DND-41 (cell line): Measurements from ENCODE around the gene PAPPA.

Experiments
- ATAC-seq: fragments of 200-7000 bp; cut with Tn5 transposase; 3 replicates; pipeline ENCODE4 v1.9.1; 2021; ENCODE audit warnings: low read depth; ENCODE audit not compliant: insufficient read depth
- DNase-seq: peaks from one replicate; pipeline ENCODE4 v3.0.0-alpha.2; 2020
- H2AFZ ChIP-seq: 2 replicates; pipeline ENCODE4 v1.6.0; 2012; ENCODE audit warnings: low read depth, low read length
- H3K27ac ChIP-seq: 2 replicates; pipeline ENCODE4 v1.5.1; 2012; ENCODE audit warnings: low read length, inconsistent platforms
- H3K27me3 ChIP-seq: fragments of 200-600 bp; sonication (generic); 2 replicates; pipeline ENCODE4 v1.6.0; 2012; ENCODE audit warnings: low read length, mild to moderate bottlenecking, inconsistent platforms; ENCODE audit not compliant: insufficient read depth, poor library complexity
- H3K36me3 ChIP-seq: 2 replicates; pipeline ENCODE4 v1.5.1; 2012; ENCODE audit warnings: low read length, inconsistent platforms; ENCODE audit not compliant: insufficient read depth
- H3K4me1 ChIP-seq: 2 replicates; pipeline ENCODE4 v1.5.1; 2012; ENCODE audit warnings: mild to moderate bottlenecking, low read length; ENCODE audit not compliant: insufficient read depth
- H3K4me2 ChIP-seq: 2 replicates; pipeline ENCODE4 v1.6.0; 2012; ENCODE audit warnings: mild to moderate bottlenecking, moderate library complexity, low read length, inconsistent platforms; ENCODE audit not compliant: insufficient read depth
- H3K4me3 ChIP-seq, 2 experiments: fragments of 200-600 bp in 1 of 2; shearing (Covaris generic) in 1 of 2; 2 replicates each; pipeline ENCODE4 v1.5.1; 2012 to 2016; ENCODE audit warnings: inconsistent platforms in 2 of 2, low read length in 2 of 2, mild to moderate bottlenecking in 2 of 2, low read depth in 1 of 2, moderate library complexity in 1 of 2
- H3K79me2 ChIP-seq: 2 replicates; pipeline ENCODE4 v1.6.0; 2012; ENCODE audit warnings: low read length, inconsistent platforms; ENCODE audit not compliant: insufficient read depth
- H3K9ac ChIP-seq: 2 replicates; pipeline ENCODE4 v1.6.0; 2012; ENCODE audit warnings: low read depth, mild to moderate bottlenecking, inconsistent platforms, low read length, moderate library complexity
- H3K9me3 ChIP-seq: 2 replicates; pipeline ENCODE4 v1.5.1; 2012; ENCODE audit warnings: low read length, moderate library complexity, mild to moderate bottlenecking, inconsistent platforms; ENCODE audit not compliant: insufficient read depth, severe bottlenecking
- H4K20me1 ChIP-seq: 2 replicates; pipeline ENCODE4 v1.6.0; 2012; ENCODE audit warnings: low read length; ENCODE audit not compliant: insufficient read depth
- EZH2 ChIP-seq: IDR thresholded peaks from 3 replicates; pipeline ENCODE4 v1.6.1; 2012; ENCODE audit warnings: borderline replicate concordance, low read depth, mild to moderate bottlenecking, moderate library complexity, low read length, inconsistent platforms; ENCODE audit not compliant: severe bottlenecking
- TF ChIP-seq, protein P1 (sequence below): IDR thresholded peaks from 2 replicates; pipeline ENCODE4 v1.5.1; 2012; ENCODE audit warnings: borderline replicate concordance, low read length, moderate library complexity, mild to moderate bottlenecking; ENCODE audit not compliant: poor library complexity, severe bottlenecking; ENCODE audit errors: extremely low read depth

Gene PAPPA

GRCh38 chr9:116372081-116372673, 218.6 kb downstream of the PAPPA start:
- H2AFZ ChIP-seq, result no peak overlapping the region
- H3K4me2 ChIP-seq, result no peak overlapping the region
- no peaks in the 10 kb centered on the region for H3K4me1 ChIP-seq
- H3K79me2 ChIP-seq, result no peaks in the 10 kb centered on the region
- H3K9ac ChIP-seq, result no peak overlapping the region
- H3K36me3 ChIP-seq, result no peaks in the 10 kb centered on the region
- ATAC-seq, result no peak
- no peaks in the 10 kb centered on the region for H3K27me3 ChIP-seq
- H3K9me3 ChIP-seq, result no peaks in the 10 kb centered on the region
- TF ChIP-seq, protein P1, sequence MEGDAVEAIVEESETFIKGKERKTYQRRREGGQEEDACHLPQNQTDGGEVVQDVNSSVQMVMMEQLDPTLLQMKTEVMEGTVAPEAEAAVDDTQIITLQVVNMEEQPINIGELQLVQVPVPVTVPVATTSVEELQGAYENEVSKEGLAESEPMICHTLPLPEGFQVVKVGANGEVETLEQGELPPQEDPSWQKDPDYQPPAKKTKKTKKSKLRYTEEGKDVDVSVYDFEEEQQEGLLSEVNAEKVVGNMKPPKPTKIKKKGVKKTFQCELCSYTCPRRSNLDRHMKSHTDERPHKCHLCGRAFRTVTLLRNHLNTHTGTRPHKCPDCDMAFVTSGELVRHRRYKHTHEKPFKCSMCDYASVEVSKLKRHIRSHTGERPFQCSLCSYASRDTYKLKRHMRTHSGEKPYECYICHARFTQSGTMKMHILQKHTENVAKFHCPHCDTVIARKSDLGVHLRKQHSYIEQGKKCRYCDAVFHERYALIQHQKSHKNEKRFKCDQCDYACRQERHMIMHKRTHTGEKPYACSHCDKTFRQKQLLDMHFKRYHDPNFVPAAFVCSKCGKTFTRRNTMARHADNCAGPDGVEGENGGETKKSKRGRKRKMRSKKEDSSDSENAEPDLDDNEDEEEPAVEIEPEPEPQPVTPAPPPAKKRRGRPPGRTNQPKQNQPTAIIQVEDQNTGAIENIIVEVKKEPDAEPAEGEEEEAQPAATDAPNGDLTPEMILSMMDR, result no peak
- TF ChIP-seq EZH2, result no peak
- H3K4me3 ChIP-seq, result no peak overlapping the region
- no peak for DNase-seq
- no peaks in the 10 kb centered on the region for H4K20me1 ChIP-seq
- H3K27ac ChIP-seq, result no peak overlapping the region

- no peak overlapping the region for H3K4me3 ChIP-seq
- no peak overlapping the region for H3K27ac ChIP-seq
- no peaks in the 10 kb centered on the region for H3K27me3 ChIP-seq
- H3K79me2 ChIP-seq, result no peaks in the 10 kb centered on the region
- H3K9ac ChIP-seq, result no peak overlapping the region
- H4K20me1 ChIP-seq, result no peaks in the 10 kb centered on the region
- no peak overlapping the region for H3K4me2 ChIP-seq
- ATAC-seq (no peak), DNase-seq (no peak)
- H3K36me3 ChIP-seq, result no peaks in the 10 kb centered on the region
- H3K4me1 ChIP-seq, result no peaks in the 10 kb centered on the region
- H2AFZ ChIP-seq, result no peak overlapping the region
- no peaks in the 10 kb centered on the region for H3K9me3 ChIP-seq
- TF ChIP-seq EZH2, result no peak
- TF ChIP-seq, protein P1, result no peak
Observed at GRCh38 chr9:116372786-116373185, 219.2 kb downstream of the PAPPA start.

- no peaks in the 10 kb centered on the region for H3K9me3 ChIP-seq
- H3K27ac ChIP-seq, result no peak overlapping the region
- no peaks in the 10 kb centered on the region for H4K20me1 ChIP-seq
- no peaks in the 10 kb centered on the region for H3K36me3 ChIP-seq
- no peak overlapping the region for H3K9ac ChIP-seq
- ATAC-seq, result no peak
- H3K79me2 ChIP-seq, result no peaks in the 10 kb centered on the region
- no peak overlapping the region for H2AFZ ChIP-seq
- TF ChIP-seq, protein P1, result no peak
- no peak for TF ChIP-seq EZH2
- no peaks in the 10 kb centered on the region for H3K4me1 ChIP-seq
- no peaks in the 10 kb centered on the region for H3K27me3 ChIP-seq
- DNase-seq, result no peak
- H3K4me2 ChIP-seq, result no peak overlapping the region
- no peak overlapping the region for H3K4me3 ChIP-seq
Observed at GRCh38 chr9:116377179-116377798, 223.7 kb downstream of the PAPPA start.
